ENCODE measurements around the gene SPIRE2.

- TF ChIP-seq CTCF (IDR thresholded peaks at IDR 0.05; ENCODE audit: poor library complexity, severe bottlenecking) (no peak), EZH2 (IDR thresholded peaks at IDR 0.05; ENCODE audit: borderline replicate concordance, insufficient read depth, low read length, poor library complexity, severe bottlenecking) (no peak), MXI1 (conservative IDR thresholded peaks at IDR 0.05; ENCODE audit: poor library complexity, severe bottlenecking) (no peak), TAF1 (IDR thresholded peaks at IDR 0.05; ENCODE audit: low read depth) (no peak), EP300 (conservative IDR thresholded peaks at IDR 0.05; ENCODE audit: poor library complexity, severe bottlenecking) (no peak), REST (IDR thresholded peaks at IDR 0.05; ENCODE audit: borderline replicate concordance) (no peak), POLR2AphosphoS5 (IDR thresholded peaks at IDR 0.05) (no peak), RAD21 (conservative IDR thresholded peaks at IDR 0.05) (no peak), SMC3 (conservative IDR thresholded peaks at IDR 0.05; ENCODE audit: poor library complexity) (no peak)
These were observed 42.6 kb upstream of the SPIRE2 start for GRCh38 chr16:89785523-89786155.
